Naive thymus-derived CD8-positive, alpha-beta T cell (primary cell): Measurements from ENCODE around the gene ZSCAN5C. TPM values are rescaled to one million over a fixed set of nuclear protein-coding genes. Genes with fewer than 3 reads are reported as not detected.
"Not testable (repeated sequence)": the region's sequence is repeated elsewhere in the genome, so short reads cannot be mapped to it uniquely, and the experiment has no call there.

Experiments
- ATAC-seq, 2 donors: fragments of 150-1000 bp; cut with Tn5 transposase in 1 of 2; sonication (Bioruptor Pico), chemical (Tn5 transposase) in 1 of 2; 1 replicate in 1 of 2; 2 replicates in 1 of 2; pipeline ENCODE4 v1.10.0; 2021; ENCODE audit warnings: mild to moderate bottlenecking in 2 of 2, moderate library complexity in 2 of 2
- POLR2A ChIA-PET: fragments of 350-600 bp; sonication (Branson Sonifier 250); formaldehyde crosslinking; loops from one replicate; lab custom pipeline; 2021; ENCODE audit warnings: antibody characterized with exemption; lab: Charles Lee
- DNase-seq, 10 donors: peaks; one replicate each; pipeline versions ENCODE4 v3.0.0 to v3.0.0-alpha.2; 2020 to 2022
- H3K27ac Mint-ChIP-seq, 10 donors: one replicate each; pipeline ENCODE4 v1.8.0; 2020 to 2022; ENCODE audit warnings: mild to moderate bottlenecking in 10 of 10, mixed read lengths in 10 of 10, moderate library complexity in 4 of 10, inconsistent platforms in 1 of 10
- H3K27me3 Mint-ChIP-seq, 5 donors: one replicate each; pipeline ENCODE4 v1.8.0; 2021 to 2022; ENCODE audit warnings: mixed read lengths in 5 of 5
- H3K36me3 Mint-ChIP-seq, 3 donors: one replicate each; pipeline ENCODE4 v1.8.0; 2020 to 2022; ENCODE audit warnings: mixed read lengths in 3 of 3, mild to moderate bottlenecking in 2 of 3, inconsistent platforms in 1 of 3
- H3K4me1 Mint-ChIP-seq, 4 donors: one replicate each; pipeline ENCODE4 v1.8.0; 2021 to 2022; ENCODE audit warnings: mixed read lengths in 4 of 4
- H3K4me3 Mint-ChIP-seq, 10 donors: one replicate each; pipeline ENCODE4 v1.8.0; 2020 to 2022; ENCODE audit warnings: mild to moderate bottlenecking in 10 of 10, mixed read lengths in 10 of 10, moderate library complexity in 6 of 10, inconsistent platforms in 1 of 10
- H3K9me3 Mint-ChIP-seq, 9 donors: one replicate each; pipeline ENCODE4 v1.8.0; 2020 to 2022; ENCODE audit warnings: mixed read lengths in 9 of 9, mild to moderate bottlenecking in 3 of 9, inconsistent platforms in 1 of 9, moderate library complexity in 1 of 9
- polyA plus RNA-seq, 3 donors: library from polyadenylated mRNA; unstranded; fragments of 300-500 nt; fragmentation: Illumina TruSeq; gene quantifications; one replicate each; pipeline ENCODE4 v1.2.3, GENCODE V29; 2021
- total RNA-seq, 8 experiments: library from RNA in 2 of 8; stranded (reverse) in 2 of 8; gene quantifications; one replicate each; pipeline ENCODE4 v1.2.3 and lab custom pipeline; 2021 to 2026

Gene ZSCAN5C
- total and polyA plus RNA-seq, 5 experiments from 2014 or later = not detected

GRCh38 chr19:56207581-56207980, 5.5 kb downstream of the ZSCAN5C start:
- H3K4me1 Mint-ChIP-seq, POLR2A ChIA-PET, H3K9me3 Mint-ChIP-seq, DNase-seq, H3K36me3 Mint-ChIP-seq, H3K4me3 Mint-ChIP-seq, ATAC-seq: not testable (repeated sequence)
- H3K27me3 Mint-ChIP-seq = peaks cover 4 to 23% (median 8%) of the 10 kb centered on the region in 5 donors
- peak overlapping the region in 1 of 10 donors; percentile 86 for H3K27ac Mint-ChIP-seq

GRCh38 chr19:56209091-56209490, 7.0 kb downstream of the ZSCAN5C start:
- POLR2A ChIA-PET = no interaction called here
- no peak overlapping the region for H3K27ac Mint-ChIP-seq
- DNase-seq (no peak), ATAC-seq (no peak)
- H3K4me1 Mint-ChIP-seq = peaks cover 0 to 2% (median 0%) of the 10 kb centered on the region in 4 donors
- no peaks in the 10 kb centered on the region for H3K36me3 Mint-ChIP-seq
- no peak overlapping the region for H3K4me3 Mint-ChIP-seq
- H3K27me3 Mint-ChIP-seq = peaks cover 2 to 24% (median 13%) of the 10 kb centered on the region in 5 donors
- no peaks in the 10 kb centered on the region for H3K9me3 Mint-ChIP-seq

- H3K27ac Mint-ChIP-seq, H3K4me3 Mint-ChIP-seq, H3K9me3 Mint-ChIP-seq, ATAC-seq, H3K36me3 Mint-ChIP-seq, DNase-seq, H3K4me1 Mint-ChIP-seq, POLR2A ChIA-PET: not testable (repeated sequence)
- peaks cover 4 to 33% (median 19%) of the 10 kb centered on the region in 5 donors for H3K27me3 Mint-ChIP-seq
Measured at GRCh38 chr19:56210036-56210435, 8.0 kb downstream of the ZSCAN5C start.

GRCh38 chr19:56211718-56212117, 9.6 kb downstream of the ZSCAN5C start:
- H3K27ac Mint-ChIP-seq = no peak overlapping the region
- H3K27me3 Mint-ChIP-seq = peaks cover 8 to 30% (median 23%) of the 10 kb centered on the region in 5 donors
- ATAC-seq (no peak), DNase-seq (no peak)
- POLR2A ChIA-PET = no interaction called here
- no peak overlapping the region for H3K4me3 Mint-ChIP-seq
- H3K4me1 Mint-ChIP-seq = peaks cover 0 to 2% (median 0%) of the 10 kb centered on the region in 4 donors
- H3K36me3 Mint-ChIP-seq = no peaks in the 10 kb centered on the region
- H3K9me3 Mint-ChIP-seq = no peaks in the 10 kb centered on the region

- H3K27me3 Mint-ChIP-seq = peaks cover 11 to 41% (median 23%) of the 10 kb centered on the region in 5 donors
- peaks cover 0 to 6% (median 4%) of the 10 kb centered on the region in 4 donors for H3K4me1 Mint-ChIP-seq
- no peak overlapping the region for H3K27ac Mint-ChIP-seq
- POLR2A ChIA-PET = no interaction called here
- DNase-seq (no peak), ATAC-seq (no peak)
- peaks cover 0 to 12% (median 11%) of the 10 kb centered on the region in 3 donors for H3K36me3 Mint-ChIP-seq
- peak overlapping the region in 4 of 10 donors; percentile 10 to 71 (median 44) for H3K4me3 Mint-ChIP-seq
- H3K9me3 Mint-ChIP-seq = peaks cover 0 to 2% (median 0%) of the 10 kb centered on the region in 9 donors
Measured at GRCh38 chr19:56217039-56217949, 15.2 kb downstream of the ZSCAN5C start.

GRCh38 chr19:56218961-56219360, 16.9 kb downstream of the ZSCAN5C start:
- Mint-ChIP-seq H3K36me3 (peaks cover 0 to 28% (median 21%) of the 10 kb centered on the region in 3 donors), H3K27ac (no peak overlapping the region), H3K4me3 (no peak overlapping the region), H3K4me1 (peaks cover 0 to 6% (median 3%) of the 10 kb centered on the region in 4 donors), H3K9me3 (peaks cover 0 to 2% (median 0%) of the 10 kb centered on the region in 9 donors), H3K27me3 (peaks cover 11 to 37% (median 23%) of the 10 kb centered on the region in 5 donors)
- DNase-seq (no peak), ATAC-seq (no peak)
- POLR2A ChIA-PET = no interaction called here

- POLR2A ChIA-PET, H3K9me3 Mint-ChIP-seq, DNase-seq, H3K4me1 Mint-ChIP-seq, H3K27ac Mint-ChIP-seq, ATAC-seq, H3K4me3 Mint-ChIP-seq: not testable (repeated sequence)
- Mint-ChIP-seq H3K36me3 (peaks cover 0 to 32% (median 21%) of the 10 kb centered on the region in 3 donors), H3K27me3 (peaks cover 3 to 17% (median 9%) of the 10 kb centered on the region in 5 donors)
Measured at GRCh38 chr19:56221442-56221841, 19.4 kb downstream of the ZSCAN5C start.

- POLR2A ChIA-PET = no interaction called here
- Mint-ChIP-seq H3K4me3 (no peak overlapping the region), H3K4me1 (peaks cover 0 to 6% (median 3%) of the 10 kb centered on the region in 4 donors), H3K9me3 (peaks cover 0 to 2% (median 0%) of the 10 kb centered on the region in 9 donors), H3K36me3 (peaks cover 0 to 32% (median 21%) of the 10 kb centered on the region in 3 donors), H3K27ac (no peak overlapping the region), H3K27me3 (peaks cover 3 to 14% (median 9%) of the 10 kb centered on the region in 5 donors)
- DNase-seq (no peak), ATAC-seq (no peak)
Measured at GRCh38 chr19:56221851-56222250, 19.8 kb downstream of the ZSCAN5C start.

GRCh38 chr19:56222901-56223300, 20.8 kb downstream of the ZSCAN5C start:
- H3K27me3 Mint-ChIP-seq = peaks cover 3 to 9% (median 5%) of the 10 kb centered on the region in 5 donors

GRCh38 chr19:56223481-56223880, 21.4 kb downstream of the ZSCAN5C start:
- H3K27me3 Mint-ChIP-seq = peaks cover 0 to 6% (median 2%) of the 10 kb centered on the region in 5 donors
- no peaks in the 10 kb centered on the region for H3K4me1 Mint-ChIP-seq
- no peak overlapping the region for H3K4me3 Mint-ChIP-seq
- no peak for DNase-seq
- no peaks in the 10 kb centered on the region for H3K9me3 Mint-ChIP-seq
- H3K36me3 Mint-ChIP-seq = peaks cover 0 to 32% (median 21%) of the 10 kb centered on the region in 3 donors
- POLR2A ChIA-PET = no interaction called here
- no peak for ATAC-seq
- no peak overlapping the region for H3K27ac Mint-ChIP-seq

More at GRCh38 chr19:56222901-56223300, 20.8 kb downstream of the ZSCAN5C start:
- H3K4me1 Mint-ChIP-seq = peaks cover 0 to 2% (median under 1%) of the 10 kb centered on the region in 4 donors
- H3K27ac Mint-ChIP-seq = peak overlapping the region in 1 of 10 donors; percentile 1
- ATAC-seq (no peak), DNase-seq (no peak)
- H3K4me3 Mint-ChIP-seq = no peak overlapping the region
- peaks cover 0 to 32% (median 21%) of the 10 kb centered on the region in 3 donors for H3K36me3 Mint-ChIP-seq
- peaks cover 0 to 2% (median 0%) of the 10 kb centered on the region in 9 donors for H3K9me3 Mint-ChIP-seq
- POLR2A ChIA-PET = no interaction called here

- H3K4me1 Mint-ChIP-seq = no peaks in the 10 kb centered on the region
- no peaks in the 10 kb centered on the region for H3K36me3 Mint-ChIP-seq
- ATAC-seq = no peak
- H3K27ac Mint-ChIP-seq = peak overlapping the region in 1 of 10 donors; percentile 51
- no peak overlapping the region for H3K4me3 Mint-ChIP-seq
- no peak for DNase-seq
- H3K27me3 Mint-ChIP-seq = no peaks in the 10 kb centered on the region
- no peaks in the 10 kb centered on the region for H3K9me3 Mint-ChIP-seq
- POLR2A ChIA-PET = no interaction called here
Measured at GRCh38 chr19:56245121-56245740, 43.2 kb downstream of the ZSCAN5C start.

- ATAC-seq, H3K9me3 Mint-ChIP-seq, POLR2A ChIA-PET, H3K27me3 Mint-ChIP-seq, H3K4me1 Mint-ChIP-seq, H3K27ac Mint-ChIP-seq, DNase-seq, H3K4me3 Mint-ChIP-seq, H3K36me3 Mint-ChIP-seq: not testable (repeated sequence)
Measured at GRCh38 chr19:56245764-56246163, 43.7 kb downstream of the ZSCAN5C start.
